Cardiac muscle cell (in vitro differentiated cells and primary cell): Measurements from ENCODE around the gene NETO2. TPM values are rescaled to one million over a fixed set of nuclear protein-coding genes. Genes with fewer than 3 reads are reported as not detected.

ENCODE experiments used
- DNase-seq, 2 donors: peaks; one replicate each; pipeline versions ENCODE4 v3.0.0 to v3.0.0-alpha.2; 2010 to 2017; ENCODE audit warnings: low read depth in 1 of 2, low spot score in 1 of 2
- H3K27ac ChIP-seq: fragments of 200-600 bp; sonication (generic); 2 replicates; pipeline ENCODE4 v1.5.1; 2016
- H3K27me3 ChIP-seq: fragments of 200-600 bp; sonication (generic); 2 replicates; pipeline ENCODE4 v1.6.0; 2016; ENCODE audit warnings: control low read depth
- H3K36me3 ChIP-seq: fragments of 200-600 bp; sonication (generic); 2 replicates; pipeline ENCODE4 v1.5.1; 2016; ENCODE audit warnings: control low read depth
- H3K4me1 ChIP-seq: fragments of 200-600 bp; sonication (generic); 2 replicates; pipeline ENCODE4 v1.8.1; 2017; ENCODE audit warnings: low read depth, mild to moderate bottlenecking, mixed run types
- H3K4me3 ChIP-seq: fragments of 200-600 bp; sonication (generic); 2 replicates; pipeline ENCODE4 v1.5.1; 2016; ENCODE audit warnings: mild to moderate bottlenecking
- H3K9me3 ChIP-seq: fragments of 200-600 bp; sonication (generic); 2 replicates; pipeline ENCODE4 v1.5.1; 2017; ENCODE audit warnings: low read depth, mild to moderate bottlenecking, control low read depth
- CTCF ChIP-seq: IDR thresholded peaks from 2 replicates; pipeline ENCODE4 v1.5.1; 2012; ENCODE audit warnings: low read depth, mild to moderate bottlenecking, low read length
- polyA plus RNA-seq: library from polyadenylated mRNA; unstranded; fragments of >200 nt; fragmentation: Nextera tagmentation; extraction: Ambion mirVana; gene quantifications from 2 replicates; pipeline ENCODE4 v1.2.1, GENCODE V29; 2016
- total RNA-seq: library from RNA; depleted of rRNA; stranded (reverse); fragments of >200 nt; gene quantifications from 2 replicates; pipeline ENCODE4 v1.2.3, GENCODE V29; 2016

Gene NETO2
- total and polyA plus RNA-seq, 2 experiments from 2014 or later = 12.7 to 19.0 TPM

- no peak for TF ChIP-seq CTCF
- Histone ChIP-seq H3K4me1 (peaks cover 4% of the 10 kb centered on the region), H3K9me3 (no peaks in the 10 kb centered on the region), H3K27ac (no peak overlapping the region), H3K36me3 (no peaks in the 10 kb centered on the region), H3K4me3 (no peak overlapping the region), H3K27me3 (no peaks in the 10 kb centered on the region)
- no peak for DNase-seq
Observed at GRCh38 chr16:47081115-47081514, 62.6 kb downstream of the NETO2 start.

- Histone ChIP-seq H3K27me3 (no peaks in the 10 kb centered on the region), H3K4me1 (peaks cover 4% of the 10 kb centered on the region), H3K9me3 (no peaks in the 10 kb centered on the region), H3K27ac (no peak overlapping the region), H3K36me3 (no peaks in the 10 kb centered on the region), H3K4me3 (no peak overlapping the region)
- DNase-seq = no peak
- no peak for TF ChIP-seq CTCF
Observed at GRCh38 chr16:47079860-47080259, 63.9 kb downstream of the NETO2 start.

GRCh38 chr16:47073223-47074155 is 70.3 kb downstream of the NETO2 start:
- H3K27ac ChIP-seq = no peak overlapping the region
- peaks cover 4% of the 10 kb centered on the region for H3K4me1 ChIP-seq
- H3K4me3 ChIP-seq = no peak overlapping the region
- H3K9me3 ChIP-seq = no peaks in the 10 kb centered on the region
- H3K36me3 ChIP-seq = no peaks in the 10 kb centered on the region
- no peak for DNase-seq
- no peaks in the 10 kb centered on the region for H3K27me3 ChIP-seq
- no peak for TF ChIP-seq CTCF

- Histone ChIP-seq H3K4me3 (no peak overlapping the region), H3K27me3 (no peaks in the 10 kb centered on the region), H3K27ac (no peak overlapping the region), H3K36me3 (no peaks in the 10 kb centered on the region), H3K9me3 (no peaks in the 10 kb centered on the region), H3K4me1 (peaks cover 4% of the 10 kb centered on the region)
- TF ChIP-seq CTCF = no peak
- no peak for DNase-seq
Observed at GRCh38 chr16:47072158-47072557, 71.6 kb downstream of the NETO2 start.

- Histone ChIP-seq H3K4me3 (no peak overlapping the region), H3K9me3 (no peaks in the 10 kb centered on the region), H3K36me3 (no peaks in the 10 kb centered on the region), H3K27ac (no peak overlapping the region), H3K27me3 (no peaks in the 10 kb centered on the region), H3K4me1 (no peaks in the 10 kb centered on the region)
- DNase-seq = no peak
- TF ChIP-seq CTCF = no peak
Observed at GRCh38 chr16:47069841-47070584, 73.7 kb downstream of the NETO2 start.
